HFF-Myc (cell line): ENCODE data around the gene POLR3E.

Source experiments
- DNase-seq: peaks from one replicate; pipeline ENCODE4 v3.0.0-alpha.2; 2011; ENCODE audit warnings: low read depth; ENCODE audit errors: extremely low read depth
- H3K4me3 ChIP-seq: replicated peaks from 2 replicates; pipeline ENCODE4 v1.5.1; 2011; ENCODE audit warnings: low read depth, mild to moderate bottlenecking, control low read depth, low read length
- TF ChIP-seq, protein P1 (sequence below): IDR thresholded peaks from 2 replicates; pipeline ENCODE4 v1.5.1; 2012; ENCODE audit warnings: mild to moderate bottlenecking, low read depth, low read length, control low read depth; ENCODE audit errors: missing control alignments

Gene POLR3E

GRCh38 chr16:22322021-22322471, 24.8 kb downstream of the POLR3E start:
- no peak for DNase-seq
- TF ChIP-seq, protein P1, sequence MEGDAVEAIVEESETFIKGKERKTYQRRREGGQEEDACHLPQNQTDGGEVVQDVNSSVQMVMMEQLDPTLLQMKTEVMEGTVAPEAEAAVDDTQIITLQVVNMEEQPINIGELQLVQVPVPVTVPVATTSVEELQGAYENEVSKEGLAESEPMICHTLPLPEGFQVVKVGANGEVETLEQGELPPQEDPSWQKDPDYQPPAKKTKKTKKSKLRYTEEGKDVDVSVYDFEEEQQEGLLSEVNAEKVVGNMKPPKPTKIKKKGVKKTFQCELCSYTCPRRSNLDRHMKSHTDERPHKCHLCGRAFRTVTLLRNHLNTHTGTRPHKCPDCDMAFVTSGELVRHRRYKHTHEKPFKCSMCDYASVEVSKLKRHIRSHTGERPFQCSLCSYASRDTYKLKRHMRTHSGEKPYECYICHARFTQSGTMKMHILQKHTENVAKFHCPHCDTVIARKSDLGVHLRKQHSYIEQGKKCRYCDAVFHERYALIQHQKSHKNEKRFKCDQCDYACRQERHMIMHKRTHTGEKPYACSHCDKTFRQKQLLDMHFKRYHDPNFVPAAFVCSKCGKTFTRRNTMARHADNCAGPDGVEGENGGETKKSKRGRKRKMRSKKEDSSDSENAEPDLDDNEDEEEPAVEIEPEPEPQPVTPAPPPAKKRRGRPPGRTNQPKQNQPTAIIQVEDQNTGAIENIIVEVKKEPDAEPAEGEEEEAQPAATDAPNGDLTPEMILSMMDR: no peak
- no peak overlapping the region for H3K4me3 ChIP-seq

DNA sequence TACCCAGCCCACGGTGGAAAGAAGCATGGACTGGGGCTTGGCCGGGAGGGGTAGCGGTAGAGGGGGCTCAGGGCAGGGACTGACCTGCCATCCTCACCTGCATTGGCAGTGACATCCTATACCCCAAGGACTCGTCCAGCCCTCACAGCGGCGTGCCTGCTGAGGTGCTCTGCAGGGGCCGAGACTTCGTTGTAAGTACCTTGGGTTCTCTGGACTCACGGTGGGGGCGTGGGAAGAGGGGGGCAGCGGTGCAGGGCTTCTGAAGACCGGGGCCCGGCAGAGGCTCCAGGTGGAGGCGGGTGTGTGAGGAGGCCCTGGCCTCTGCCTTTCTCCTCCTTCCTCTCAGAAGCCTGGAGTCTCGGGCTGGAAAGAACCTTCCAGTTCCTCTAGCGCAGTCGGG, 25.5 kb downstream of the POLR3E start:
- H3K4me3 ChIP-seq: no peak overlapping the region
- DNase-seq: no peak
- TF ChIP-seq, protein P1: no peak

GRCh38 chr16:22323173-22323958, 26.2 kb downstream of the POLR3E start:
- TF ChIP-seq, protein P1: no peak
- no peak for DNase-seq
- H3K4me3 ChIP-seq: no peak overlapping the region

DNA sequence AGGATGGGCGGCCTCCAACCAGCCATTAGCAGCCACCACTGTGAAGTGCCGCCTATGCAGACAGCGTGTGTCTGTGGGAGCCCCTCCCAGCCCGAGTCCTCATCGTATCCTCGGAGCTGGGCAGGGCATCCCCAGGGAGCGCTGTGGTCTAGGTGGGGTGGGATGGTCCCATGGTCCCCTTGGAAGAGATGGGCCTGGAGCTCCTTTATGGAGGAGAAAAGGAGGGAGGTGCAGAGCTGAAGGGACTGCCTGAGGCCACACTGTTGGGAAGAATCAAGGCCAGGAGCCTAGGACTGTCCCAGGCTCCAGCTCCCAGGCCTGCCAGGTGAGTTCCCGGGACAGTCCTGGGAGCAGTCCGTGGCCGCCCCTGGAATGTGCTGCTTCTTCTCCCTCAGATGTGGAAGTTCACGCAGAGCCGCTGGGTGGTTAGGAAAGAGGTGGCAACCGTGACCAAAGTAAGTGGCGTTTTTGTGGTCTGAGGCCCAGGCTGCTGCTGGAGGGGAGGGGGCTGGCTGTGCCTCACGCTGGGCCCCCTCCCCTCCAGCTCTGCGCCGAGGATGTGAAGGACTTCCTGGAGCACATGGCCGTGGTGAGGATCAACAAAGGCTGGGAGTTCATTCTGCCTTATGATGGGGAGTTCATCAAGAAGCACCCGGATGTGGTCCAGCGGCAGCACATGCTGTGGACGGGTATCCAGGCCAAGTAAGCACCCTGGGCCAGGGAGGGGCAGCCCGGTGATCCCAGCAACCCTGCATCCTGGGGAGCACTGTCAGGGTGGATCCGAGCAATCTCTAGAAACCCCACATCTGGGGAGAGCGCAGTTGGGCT, 27.0 kb downstream of the POLR3E start:
- TF ChIP-seq, protein P1: no peak
- DNase-seq: no peak
- no peak overlapping the region for H3K4me3 ChIP-seq

DNA sequence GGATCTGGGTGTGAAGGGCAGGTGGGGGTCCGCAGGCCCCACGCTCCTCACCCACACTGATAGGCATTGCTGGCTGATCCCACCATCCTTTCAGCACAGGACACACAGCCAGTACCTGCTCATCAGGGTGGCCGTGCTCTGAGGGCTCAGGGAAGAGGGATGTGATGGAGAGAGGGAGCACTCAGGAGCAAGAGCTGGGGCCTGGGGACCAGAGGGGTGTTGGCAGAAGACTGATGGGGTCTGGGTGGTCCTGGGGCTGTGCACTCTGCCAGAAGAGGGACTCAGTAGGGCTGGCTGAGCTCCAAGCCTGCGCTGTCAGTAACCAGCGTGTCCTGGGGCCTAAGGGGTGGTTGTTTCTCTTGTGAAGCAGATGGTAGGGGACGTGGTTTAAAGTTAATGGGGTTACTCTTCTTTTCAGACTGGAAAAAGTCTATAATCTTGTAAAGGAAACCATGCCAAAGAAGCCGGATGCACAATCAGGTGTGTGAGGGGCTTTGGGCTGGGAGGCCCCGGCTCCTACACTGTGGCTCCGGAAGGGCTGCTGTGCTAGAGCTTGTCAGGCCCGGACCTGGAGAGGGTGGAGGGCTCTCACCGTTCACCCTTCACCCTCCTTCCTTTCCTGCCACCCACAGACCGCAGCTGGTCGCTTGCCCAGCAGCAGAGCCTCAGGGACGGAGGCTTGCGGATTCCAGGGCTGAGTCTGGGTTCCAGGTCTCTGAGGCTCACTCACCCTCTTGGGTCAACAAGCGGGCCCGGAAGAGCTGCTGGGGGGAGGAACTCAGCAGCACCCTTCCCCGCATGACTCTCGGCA, 27.8 kb downstream of the POLR3E start:
- H3K4me3 ChIP-seq: no peak overlapping the region
- no peak for DNase-seq
- TF ChIP-seq, protein P1: no peak

DNA sequence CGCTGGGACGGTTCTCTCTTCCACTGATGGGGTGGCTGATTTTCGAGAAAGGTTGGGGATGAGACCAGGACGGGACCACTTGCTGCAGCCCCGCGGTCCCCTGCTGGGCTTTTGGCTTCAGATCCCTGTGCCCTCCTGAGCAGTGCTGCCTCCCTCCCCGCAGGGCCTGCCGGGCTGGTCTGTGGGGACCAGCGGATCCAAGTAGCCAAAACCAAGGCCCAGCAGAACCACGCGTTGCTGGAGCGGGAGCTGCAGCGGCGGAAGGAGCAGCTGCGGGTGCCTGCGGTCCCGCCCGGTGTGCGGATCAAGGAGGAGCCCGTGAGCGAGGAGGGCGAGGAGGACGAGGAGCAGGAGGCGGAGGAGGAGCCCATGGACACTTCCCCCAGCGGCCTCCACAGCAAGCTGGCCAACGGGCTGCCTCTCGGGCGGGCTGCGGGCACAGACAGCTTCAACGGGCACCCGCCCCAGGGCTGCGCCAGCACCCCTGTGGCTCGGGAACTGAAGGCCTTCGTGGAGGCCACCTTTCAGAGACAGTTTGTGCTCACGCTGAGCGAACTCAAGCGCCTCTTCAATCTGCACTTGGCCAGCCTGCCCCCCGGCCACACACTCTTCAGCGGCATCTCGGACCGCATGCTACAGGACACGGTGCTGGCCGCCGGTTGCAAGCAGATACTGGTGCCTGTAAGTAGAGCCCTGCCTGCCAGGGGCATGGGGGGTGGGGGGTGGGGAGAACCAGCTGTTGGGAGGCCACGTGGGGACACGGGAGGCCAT, 28.6 kb downstream of the POLR3E start:
- no peak overlapping the region for H3K4me3 ChIP-seq
- TF ChIP-seq, protein P1: no peak
- no peak for DNase-seq
